GM19463 (cell line): Measurements from ENCODE around the gene DENND1A.

Experiments
- ATAC-seq: cut with Tn5 transposase; IDR thresholded peaks from one replicate; pipeline ENCODE4 v1.9.1; 2021; ENCODE audit warnings: mild to moderate bottlenecking, moderate library complexity; ENCODE audit not compliant: unreplicated experiment

DENND1A gene

GRCh38 chr9:123368536-123369153 is 561.3 kb downstream of the DENND1A start:
- no peak for ATAC-seq

GRCh38 chr9:123368023-123368422 is 561.9 kb downstream of the DENND1A start:
- no peak for ATAC-seq

- no peak for ATAC-seq
Measured at GRCh38 chr9:123365881-123366528, 563.9 kb downstream of the DENND1A start.

- ATAC-seq = no peak
Measured at GRCh38 chr9:123365287-123365880, 564.5 kb downstream of the DENND1A start.

GRCh38 chr9:123364241-123364824 is 565.6 kb downstream of the DENND1A start:
- no peak for ATAC-seq

- no peak for ATAC-seq
Measured at GRCh38 chr9:123362856-123363255, 567.1 kb downstream of the DENND1A start.

- no peak for ATAC-seq
Measured at GRCh38 chr9:123361731-123362510, 568.0 kb downstream of the DENND1A start.

- ATAC-seq = no peak
Measured at GRCh38 chr9:123361086-123361730, 568.7 kb downstream of the DENND1A start.

GRCh38 chr9:123360161-123361085 is 569.5 kb downstream of the DENND1A start:
- no peak for ATAC-seq

GRCh38 chr9:123359546-123359945 is 570.4 kb downstream of the DENND1A start:
- no peak for ATAC-seq

- ATAC-seq = no peak
Measured at GRCh38 chr9:123359106-123359505, 570.8 kb downstream of the DENND1A start.

GRCh38 chr9:123358181-123358905 is 571.6 kb downstream of the DENND1A start:
- no peak for ATAC-seq

- ATAC-seq = no peak
Measured at GRCh38 chr9:123357743-123358059, 572.2 kb downstream of the DENND1A start.

GRCh38 chr9:123356851-123357742 is 572.8 kb downstream of the DENND1A start:
- no peak for ATAC-seq

GRCh38 chr9:123355761-123356431 is 574.0 kb downstream of the DENND1A start, which contains the start of gene CRB2:
CRB2 (plus strand) TSS chr9:123356197; CDS start chr9:123356261, 64 bp downstream.
- no peak for ATAC-seq

GRCh38 chr9:123354806-123355508 is 575.0 kb downstream of the DENND1A start:
- ATAC-seq = no peak
